ENCODE measurements around the gene NAA40. TPM values are rescaled to one million over a fixed set of nuclear protein-coding genes. Genes with fewer than 3 reads are reported as not detected.
A peak's percentile ranks its signal among the peaks of the same experiment; 100 is the strongest.

Gene NAA40
- total and polyA plus RNA-seq, 2 of the 13 experiments (the other 11 are each of a cell fraction or from before 2014, with no cell fraction given), result 11.1 to 17.9 TPM

DNA sequence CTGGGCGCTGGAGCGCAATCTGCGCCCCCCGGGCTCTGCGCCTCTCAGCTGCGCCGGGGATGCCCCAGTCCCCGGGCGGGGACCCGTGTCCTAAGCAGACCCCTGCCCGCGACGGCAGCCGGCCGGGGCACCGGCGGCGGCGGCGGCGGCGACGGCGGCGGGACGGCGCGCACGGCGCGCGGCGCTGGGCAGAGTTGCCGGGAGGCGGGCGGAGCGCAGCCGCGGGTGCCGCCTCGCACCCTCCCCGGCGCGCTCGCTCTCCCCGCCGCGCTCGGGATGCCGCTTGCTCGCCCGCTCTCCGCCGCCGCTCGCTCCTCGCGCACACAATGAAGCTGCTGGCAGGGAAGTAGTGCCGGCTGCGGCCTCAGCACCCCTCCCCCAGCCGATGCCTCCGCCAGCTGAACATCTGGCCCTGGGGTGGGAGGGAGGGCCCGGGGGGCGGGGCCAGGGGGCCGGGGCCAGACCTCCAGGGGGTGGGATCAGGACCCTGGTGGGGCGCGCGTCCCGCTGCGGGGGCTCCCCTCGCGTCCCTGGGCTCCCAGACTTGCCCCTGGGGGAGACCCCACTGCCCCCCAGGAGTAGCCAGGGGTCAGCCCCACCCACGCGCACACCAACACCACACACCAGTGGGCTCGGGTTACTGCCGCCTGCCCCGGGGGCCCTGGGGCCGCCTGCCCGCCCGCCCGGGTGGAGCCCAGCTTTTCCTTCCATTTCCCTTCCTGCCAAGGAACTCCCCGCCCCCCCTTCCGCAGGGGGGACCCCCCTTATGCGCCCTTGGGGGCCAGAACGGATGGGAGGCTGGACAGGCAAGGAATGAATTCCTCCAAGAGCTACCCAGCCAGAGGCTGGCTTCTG, 21.7 kb upstream of the NAA40 start, which contains the start of gene RCOR2 (continued):
- TF ChIP-seq, protein P1, sequence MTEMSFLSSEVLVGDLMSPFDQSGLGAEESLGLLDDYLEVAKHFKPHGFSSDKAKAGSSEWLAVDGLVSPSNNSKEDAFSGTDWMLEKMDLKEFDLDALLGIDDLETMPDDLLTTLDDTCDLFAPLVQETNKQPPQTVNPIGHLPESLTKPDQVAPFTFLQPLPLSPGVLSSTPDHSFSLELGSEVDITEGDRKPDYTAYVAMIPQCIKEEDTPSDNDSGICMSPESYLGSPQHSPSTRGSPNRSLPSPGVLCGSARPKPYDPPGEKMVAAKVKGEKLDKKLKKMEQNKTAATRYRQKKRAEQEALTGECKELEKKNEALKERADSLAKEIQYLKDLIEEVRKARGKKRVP (CRISPR knock-in tag; IDR thresholded peaks at IDR 0.05), result no peak
- TF ChIP-seq ZFP82 (CRISPR knock-in tag; IDR thresholded peaks at IDR 0.05; ENCODE audit: borderline replicate concordance), result no peak
- TF ChIP-seq ZNF747 (CRISPR knock-in tag; IDR thresholded peaks at IDR 0.05; ENCODE audit: borderline replicate concordance), result no peak
- no peak for TF ChIP-seq ZNF33A (CRISPR knock-in tag; IDR thresholded peaks at IDR 0.05; ENCODE audit: borderline replicate concordance)
- TF ChIP-seq, protein P2, sequence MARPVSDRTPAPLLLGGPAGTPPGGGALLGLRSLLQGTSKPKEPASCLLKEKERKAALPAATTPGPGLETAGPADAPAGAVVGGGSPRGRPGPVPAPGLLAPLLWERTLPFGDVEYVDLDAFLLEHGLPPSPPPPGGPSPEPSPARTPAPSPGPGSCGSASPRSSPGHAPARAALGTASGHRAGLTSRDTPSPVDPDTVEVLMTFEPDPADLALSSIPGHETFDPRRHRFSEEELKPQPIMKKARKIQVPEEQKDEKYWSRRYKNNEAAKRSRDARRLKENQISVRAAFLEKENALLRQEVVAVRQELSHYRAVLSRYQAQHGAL (CRISPR knock-in tag; IDR thresholded peaks at IDR 0.05; ENCODE audit: not compliant biosample characterization), result no peak
- peak; percentile 41; the same call in 1 of the 2 replicates for TF ChIP-seq PHF20 (CRISPR knock-in tag; IDR thresholded peaks at IDR 0.05)
- TF ChIP-seq, protein P3, sequence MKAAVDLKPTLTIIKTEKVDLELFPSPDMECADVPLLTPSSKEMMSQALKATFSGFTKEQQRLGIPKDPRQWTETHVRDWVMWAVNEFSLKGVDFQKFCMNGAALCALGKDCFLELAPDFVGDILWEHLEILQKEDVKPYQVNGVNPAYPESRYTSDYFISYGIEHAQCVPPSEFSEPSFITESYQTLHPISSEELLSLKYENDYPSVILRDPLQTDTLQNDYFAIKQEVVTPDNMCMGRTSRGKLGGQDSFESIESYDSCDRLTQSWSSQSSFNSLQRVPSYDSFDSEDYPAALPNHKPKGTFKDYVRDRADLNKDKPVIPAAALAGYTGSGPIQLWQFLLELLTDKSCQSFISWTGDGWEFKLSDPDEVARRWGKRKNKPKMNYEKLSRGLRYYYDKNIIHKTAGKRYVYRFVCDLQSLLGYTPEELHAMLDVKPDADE (CRISPR knock-in tag; IDR thresholded peaks at IDR 0.05), result no peak
- no peak for TF ChIP-seq ESRRA (CRISPR knock-in tag; IDR thresholded peaks at IDR 0.05; ENCODE audit: low read depth)
- TF ChIP-seq ISX (CRISPR knock-in tag; conservative IDR thresholded peaks at IDR 0.05), result no peak
- TF ChIP-seq, protein P4, sequence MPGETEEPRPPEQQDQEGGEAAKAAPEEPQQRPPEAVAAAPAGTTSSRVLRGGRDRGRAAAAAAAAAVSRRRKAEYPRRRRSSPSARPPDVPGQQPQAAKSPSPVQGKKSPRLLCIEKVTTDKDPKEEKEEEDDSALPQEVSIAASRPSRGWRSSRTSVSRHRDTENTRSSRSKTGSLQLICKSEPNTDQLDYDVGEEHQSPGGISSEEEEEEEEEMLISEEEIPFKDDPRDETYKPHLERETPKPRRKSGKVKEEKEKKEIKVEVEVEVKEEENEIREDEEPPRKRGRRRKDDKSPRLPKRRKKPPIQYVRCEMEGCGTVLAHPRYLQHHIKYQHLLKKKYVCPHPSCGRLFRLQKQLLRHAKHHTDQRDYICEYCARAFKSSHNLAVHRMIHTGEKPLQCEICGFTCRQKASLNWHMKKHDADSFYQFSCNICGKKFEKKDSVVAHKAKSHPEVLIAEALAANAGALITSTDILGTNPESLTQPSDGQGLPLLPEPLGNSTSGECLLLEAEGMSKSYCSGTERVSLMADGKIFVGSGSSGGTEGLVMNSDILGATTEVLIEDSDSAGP (CRISPR knock-in tag; IDR thresholded peaks at IDR 0.05; ENCODE audit: borderline replicate concordance), result no peak; the same call in 1 of the 2 replicates
- peak; percentile 54 for TF ChIP-seq GABPB1 (CRISPR knock-in tag; IDR thresholded peaks at IDR 0.05)
- TF ChIP-seq RFXAP (CRISPR knock-in tag; IDR thresholded peaks at IDR 0.05; ENCODE audit: borderline replicate concordance), result no peak
- no peak for TF ChIP-seq SNAPC2 (CRISPR knock-in tag; IDR thresholded peaks at IDR 0.05)
- no peak for TF ChIP-seq ARNT (IDR thresholded peaks at IDR 0.05)
- TF ChIP-seq, protein P5, sequence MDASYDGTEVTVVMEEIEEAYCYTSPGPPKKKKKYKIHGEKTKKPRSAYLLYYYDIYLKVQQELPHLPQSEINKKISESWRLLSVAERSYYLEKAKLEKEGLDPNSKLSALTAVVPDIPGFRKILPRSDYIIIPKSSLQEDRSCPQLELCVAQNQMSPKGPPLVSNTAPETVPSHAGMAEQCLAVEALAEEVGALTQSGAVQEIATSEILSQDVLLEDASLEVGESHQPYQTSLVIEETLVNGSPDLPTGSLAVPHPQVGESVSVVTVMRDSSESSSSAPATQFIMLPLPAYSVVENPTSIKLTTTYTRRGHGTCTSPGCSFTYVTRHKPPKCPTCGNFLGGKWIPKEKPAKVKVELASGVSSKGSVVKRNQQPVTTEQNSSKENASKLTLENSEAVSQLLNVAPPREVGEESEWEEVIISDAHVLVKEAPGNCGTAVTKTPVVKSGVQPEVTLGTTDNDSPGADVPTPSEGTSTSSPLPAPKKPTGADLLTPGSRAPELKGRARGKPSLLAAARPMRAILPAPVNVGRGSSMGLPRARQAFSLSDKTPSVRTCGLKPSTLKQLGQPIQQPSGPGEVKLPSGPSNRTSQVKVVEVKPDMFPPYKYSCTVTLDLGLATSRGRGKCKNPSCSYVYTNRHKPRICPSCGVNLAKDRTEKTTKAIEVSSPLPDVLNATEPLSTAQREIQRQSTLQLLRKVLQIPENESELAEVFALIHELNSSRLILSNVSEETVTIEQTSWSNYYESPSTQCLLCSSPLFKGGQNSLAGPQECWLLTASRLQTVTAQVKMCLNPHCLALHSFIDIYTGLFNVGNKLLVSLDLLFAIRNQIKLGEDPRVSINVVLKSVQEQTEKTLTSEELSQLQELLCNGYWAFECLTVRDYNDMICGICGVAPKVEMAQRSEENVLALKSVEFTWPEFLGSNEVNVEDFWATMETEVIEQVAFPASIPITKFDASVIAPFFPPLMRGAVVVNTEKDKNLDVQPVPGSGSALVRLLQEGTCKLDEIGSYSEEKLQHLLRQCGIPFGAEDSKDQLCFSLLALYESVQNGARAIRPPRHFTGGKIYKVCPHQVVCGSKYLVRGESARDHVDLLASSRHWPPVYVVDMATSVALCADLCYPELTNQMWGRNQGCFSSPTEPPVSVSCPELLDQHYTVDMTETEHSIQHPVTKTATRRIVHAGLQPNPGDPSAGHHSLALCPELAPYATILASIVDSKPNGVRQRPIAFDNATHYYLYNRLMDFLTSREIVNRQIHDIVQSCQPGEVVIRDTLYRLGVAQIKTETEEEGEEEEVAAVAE (CRISPR knock-in tag; IDR thresholded peaks at IDR 0.05; ENCODE audit: borderline replicate concordance), result no peak
